Stimulated activated CD4-positive, alpha-beta T cell treated with anti-CD3 and anti-CD28 coated beads, Interleukin-1b, Interleukin-23, amount 100 ng/mL, for 48 hours (primary cell): Measurements from ENCODE around the gene ZDHHC14.

Experiments used
- DNase-seq: peaks from one replicate; pipeline ENCODE4 v3.0.0-alpha.2; 2020

ZDHHC14 gene

GRCh38 chr6:157607317-157608109 is 226.5 kb downstream of the ZDHHC14 start:
- no peak for DNase-seq

GRCh38 chr6:157608221-157609075 is 227.5 kb downstream of the ZDHHC14 start:
- DNase-seq: no peak

- DNase-seq: no peak
Observed at GRCh38 chr6:157609117-157609516, 228.1 kb downstream of the ZDHHC14 start.

- DNase-seq: no peak
Observed at GRCh38 chr6:157609556-157609955, 228.6 kb downstream of the ZDHHC14 start.

GRCh38 chr6:157610451-157610999 is 229.5 kb downstream of the ZDHHC14 start:
- DNase-seq: no peak

GRCh38 chr6:157611406-157611805 is 230.4 kb downstream of the ZDHHC14 start:
- DNase-seq: no peak

- DNase-seq: no peak
Observed at GRCh38 chr6:157613011-157613522, 232.1 kb downstream of the ZDHHC14 start.

- DNase-seq: no peak
Observed at GRCh38 chr6:157614026-157614568, 233.1 kb downstream of the ZDHHC14 start.

GRCh38 chr6:157615420-157615769 is 234.4 kb downstream of the ZDHHC14 start:
- DNase-seq: no peak

- DNase-seq: no peak
Observed at GRCh38 chr6:157615951-157616350, 235.0 kb downstream of the ZDHHC14 start.

- DNase-seq: no peak
Observed at GRCh38 chr6:157620944-157621343, 240.0 kb downstream of the ZDHHC14 start.

GRCh38 chr6:157621406-157621805 is 240.4 kb downstream of the ZDHHC14 start:
- DNase-seq: no peak

GRCh38 chr6:157622427-157622826 is 241.4 kb downstream of the ZDHHC14 start:
- DNase-seq: no peak

GRCh38 chr6:157625111-157625510 is 244.1 kb downstream of the ZDHHC14 start:
- no peak for DNase-seq

- no peak for DNase-seq
Observed at GRCh38 chr6:157625764-157626163, 244.8 kb downstream of the ZDHHC14 start.

GRCh38 chr6:157627195-157627966 is 246.4 kb downstream of the ZDHHC14 start:
- no peak for DNase-seq

GRCh38 chr6:157628463-157628862 is 247.5 kb downstream of the ZDHHC14 start:
- no peak for DNase-seq

GRCh38 chr6:157629220-157629619 is 248.2 kb downstream of the ZDHHC14 start:
- no peak for DNase-seq

GRCh38 chr6:157630463-157631080 is 249.6 kb downstream of the ZDHHC14 start:
- no peak for DNase-seq

- DNase-seq: no peak
Observed at GRCh38 chr6:157631412-157631811, 250.4 kb downstream of the ZDHHC14 start.

GRCh38 chr6:157631838-157632614 is 251.0 kb downstream of the ZDHHC14 start:
- DNase-seq: no peak
